Mesodermal cell (in vitro differentiated cells): ENCODE results near the gene RPL28.
"Not testable (repeated sequence)": the region's sequence is repeated elsewhere in the genome, so short reads cannot be mapped to it uniquely, and the experiment has no call there.

Experiments
- H3K27ac ChIP-seq: 2 replicates; pipeline ENCODE4 v1.7.0; 2013; ENCODE audit warnings: mild to moderate bottlenecking, low read depth, low read length, moderate library complexity; ENCODE audit not compliant: severe bottlenecking
- H3K36me3 ChIP-seq: 2 replicates; pipeline ENCODE4 v1.7.1; 2013; ENCODE audit warnings: mild to moderate bottlenecking, low read length, moderate library complexity; ENCODE audit not compliant: control insufficient read depth, insufficient read depth
- H3K4me1 ChIP-seq: one replicate; pipeline ENCODE4 v1.7.1; 2013; ENCODE audit warnings: mild to moderate bottlenecking, low read length; ENCODE audit not compliant: insufficient read depth, control insufficient read depth, poor library complexity, severe bottlenecking
- H3K4me3 ChIP-seq: 2 replicates; pipeline ENCODE4 v1.7.0; 2013; ENCODE audit warnings: low read length, control low read depth, mild to moderate bottlenecking; ENCODE audit not compliant: insufficient read depth, poor library complexity, severe bottlenecking; ENCODE audit errors: extremely low read depth
- H3K9me3 ChIP-seq: 2 replicates; pipeline ENCODE4 v1.7.1; 2013; ENCODE audit warnings: mild to moderate bottlenecking, low read length, moderate library complexity; ENCODE audit not compliant: control insufficient read depth
- WGBS, 2 experiments: methylation state at CpG; one replicate each; pipeline ENCODE4 v1.1.5; 2013; ENCODE audit warnings: missing lambda C conversion rate in 2 of 2; ENCODE audit not compliant: insufficient coverage in 2 of 2; 5-methylcytosine and 5-hydroxymethylcytosine counted together

The RPL28 gene

GRCh38 chr19:55419624-55420236 is 34.0 kb downstream of the RPL28 start:
- H3K4me3 ChIP-seq, result no peak overlapping the region
- no peak overlapping the region for H3K27ac ChIP-seq
- H3K9me3 ChIP-seq, result no peaks in the 10 kb centered on the region
- H3K36me3 ChIP-seq, result no peaks in the 10 kb centered on the region
- 71% methylated on average over 4 of the region's 5 CpGs; no CpG with 5 or more reads in 1 of the 2 experiments for WGBS, 2 experiments
- no peaks in the 10 kb centered on the region for H3K4me1 ChIP-seq

GRCh38 chr19:55421281-55421680 is 35.5 kb downstream of the RPL28 start:
- WGBS, 2 experiments, result 91 to 93% methylated on average over 3 to 4 of the region's 4 CpGs
- not testable (repeated sequence) for H3K36me3 ChIP-seq, H3K4me1 ChIP-seq, H3K4me3 ChIP-seq, H3K9me3 ChIP-seq, H3K27ac ChIP-seq

GRCh38 chr19:55423225-55424005 is 37.7 kb downstream of the RPL28 start:
- Histone ChIP-seq H3K9me3 (no peaks in the 10 kb centered on the region), H3K27ac (no peak overlapping the region), H3K4me1 (no peaks in the 10 kb centered on the region), H3K4me3 (no peak overlapping the region), H3K36me3 (no peaks in the 10 kb centered on the region)
- WGBS, 2 experiments, result 70 to 73% methylated on average over 10 to 12 of the region's 13 CpGs

GRCh38 chr19:55424518-55424917 is 38.8 kb downstream of the RPL28 start:
- no peak overlapping the region for H3K27ac ChIP-seq
- H3K9me3 ChIP-seq, result no peaks in the 10 kb centered on the region
- 97 to 98% methylated on average over 3 of the region's 3 CpGs for WGBS, 2 experiments
- H3K4me3 ChIP-seq, result no peak overlapping the region
- H3K36me3 ChIP-seq, result no peaks in the 10 kb centered on the region
- H3K4me1 ChIP-seq, result no peaks in the 10 kb centered on the region

GRCh38 chr19:55426042-55426441 is 40.3 kb downstream of the RPL28 start:
- H3K9me3 ChIP-seq, result no peaks in the 10 kb centered on the region
- no peaks in the 10 kb centered on the region for H3K36me3 ChIP-seq
- 73 to 83% methylated on average over 2 of the region's 2 CpGs for WGBS, 2 experiments

GRCh38 chr19:55431183-55431582 is 45.5 kb downstream of the RPL28 start:
- Histone ChIP-seq H3K27ac (no peak overlapping the region), H3K4me3 (no peak overlapping the region)

More at GRCh38 chr19:55426042-55426441, 40.3 kb downstream of the RPL28 start:
- H3K4me1 ChIP-seq, result no peaks in the 10 kb centered on the region
- H3K4me3 ChIP-seq, result no peak overlapping the region
- H3K27ac ChIP-seq, result no peak overlapping the region

GRCh38 chr19:55432241-55432959 is 46.7 kb downstream of the RPL28 start:
- H3K27ac ChIP-seq, result no peak overlapping the region
- WGBS, 2 experiments, result 82 to 86% methylated on average over 14 of the region's 14 CpGs
- no peaks in the 10 kb centered on the region for H3K9me3 ChIP-seq
- no peaks in the 10 kb centered on the region for H3K4me1 ChIP-seq
- H3K4me3 ChIP-seq, result no peak overlapping the region
- no peaks in the 10 kb centered on the region for H3K36me3 ChIP-seq

More at GRCh38 chr19:55431183-55431582, 45.5 kb downstream of the RPL28 start:
- H3K36me3 ChIP-seq, result no peaks in the 10 kb centered on the region
- WGBS, 2 experiments, result 90 to 92% methylated on average over 1 of the region's 1 CpG
- no peaks in the 10 kb centered on the region for H3K9me3 ChIP-seq
- H3K4me1 ChIP-seq, result no peaks in the 10 kb centered on the region

- Histone ChIP-seq H3K9me3 (no peaks in the 10 kb centered on the region), H3K27ac (no peak overlapping the region), H3K4me3 (no peak overlapping the region), H3K4me1 (no peaks in the 10 kb centered on the region), H3K36me3 (no peaks in the 10 kb centered on the region)
- WGBS, 2 experiments, result 91% methylated on average over 48 of the region's 48 CpGs
Measured at GRCh38 chr19:55433292-55433691, 47.6 kb downstream of the RPL28 start.

GRCh38 chr19:55434356-55434919 is 48.7 kb downstream of the RPL28 start:
- H3K4me1 ChIP-seq, result no peaks in the 10 kb centered on the region
- no peak overlapping the region for H3K4me3 ChIP-seq
- 79 to 81% methylated on average over 3 to 4 of the region's 4 CpGs for WGBS, 2 experiments
- no peak overlapping the region for H3K27ac ChIP-seq
- no peaks in the 10 kb centered on the region for H3K9me3 ChIP-seq
- no peaks in the 10 kb centered on the region for H3K36me3 ChIP-seq

- WGBS, 2 experiments, result 98% methylated on average over 4 of the region's 4 CpGs; no CpG with 5 or more reads in 1 of the 2 experiments
- Histone ChIP-seq H3K27ac (no peak overlapping the region), H3K4me3 (no peak overlapping the region), H3K9me3 (no peaks in the 10 kb centered on the region), H3K36me3 (no peaks in the 10 kb centered on the region), H3K4me1 (no peaks in the 10 kb centered on the region)
Measured at GRCh38 chr19:55435020-55435419, 49.3 kb downstream of the RPL28 start.
